ENCODE measurements around the gene C20orf141. TPM values are rescaled to one million over a fixed set of nuclear protein-coding genes. Genes with fewer than 3 reads are reported as not detected.

C20orf141 gene
- total RNA-seq, 2 donors from 2014 or later, result not detected

DNA sequence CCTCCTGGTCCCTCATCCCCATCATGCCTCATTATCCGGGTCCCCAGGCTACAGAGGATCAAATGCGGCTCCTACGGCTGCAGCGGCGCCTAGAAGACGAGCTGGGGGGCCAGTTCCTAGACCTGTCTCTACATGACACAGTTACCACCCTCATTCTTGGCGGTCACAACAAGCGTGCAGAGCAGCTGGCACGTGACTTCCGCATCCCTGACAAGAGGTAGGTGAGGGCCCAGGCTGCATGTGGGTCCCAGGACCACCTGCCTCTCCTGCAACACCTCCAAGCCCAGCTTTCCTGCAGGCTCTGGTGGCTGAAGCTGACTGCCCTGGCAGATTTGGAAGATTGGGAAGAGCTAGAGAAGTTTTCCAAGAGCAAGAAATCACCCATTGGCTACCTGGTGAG is 50.3 kb downstream of the C20orf141 start:
- TF ChIP-seq CTCF (IDR thresholded peaks at IDR 0.05), result no peak
- DNase-seq, result no peak
- H3K27me3 ChIP-seq, result no peaks in the 10 kb centered on the region
- H3K9me3 ChIP-seq, result no peaks in the 10 kb centered on the region
- no peak overlapping the region for H3K4me3 ChIP-seq
- H3K27ac ChIP-seq, result no peak overlapping the region
- H3K36me3 ChIP-seq, result peaks cover 8% of the 10 kb centered on the region
- intact Hi-C loops (cut with DNase I), result no loop called here
- H3K9ac ChIP-seq (ENCODE audit: low read depth in 2 of 2, low read length in 2 of 2), result no peak overlapping the region
- H3K4me1 ChIP-seq, result no peaks in the 10 kb centered on the region

Other genes with a start within 250 kb of the C20orf141 start
- gene NOP56, start 162.4 kb upstream of the C20orf141 start, total RNA-seq, result 100 to 1,000 TPM in 1 of 2 donors, 10 to 100 TPM in 1; 66.3 to 186 TPM
- gene IDH3B, start 150.8 kb upstream of the C20orf141 start, total RNA-seq, result 100 to 1,000 TPM; 117 to 140 TPM
- gene EBF4, start 122.2 kb upstream of the C20orf141 start, total RNA-seq, result 1 to 10 TPM; 2.0 to 7.5 TPM
- gene CPXM1, start 14.4 kb upstream of the C20orf141 start, total RNA-seq, result 1 to 10 TPM in 1 of 2 donors, under 1 TPM in 1; 0.98 to 1.1 TPM
- gene TMEM239, start 1.4 kb downstream of the C20orf141 start, total RNA-seq, result not detected
- gene PCED1A, start 25.7 kb downstream of the C20orf141 start, total RNA-seq, result 10 to 100 TPM; 21.7 to 24.8 TPM
- 10 to 100 TPM; 35.7 to 40.5 TPM for gene VPS16, start 25.8 kb downstream of the C20orf141 start, total RNA-seq
- 10 to 100 TPM; 30.3 to 55.2 TPM for gene PTPRA, start 58.5 kb downstream of the C20orf141 start, total RNA-seq
- not detected for gene GNRH2, start 228.6 kb downstream of the C20orf141 start, total RNA-seq
- 10 to 100 TPM; 37.6 to 72.5 TPM for gene MRPS26, start 231.1 kb downstream of the C20orf141 start, total RNA-seq